ENCODE data around the gene LRRFIP1.

LRRFIP1 gene

DNA sequence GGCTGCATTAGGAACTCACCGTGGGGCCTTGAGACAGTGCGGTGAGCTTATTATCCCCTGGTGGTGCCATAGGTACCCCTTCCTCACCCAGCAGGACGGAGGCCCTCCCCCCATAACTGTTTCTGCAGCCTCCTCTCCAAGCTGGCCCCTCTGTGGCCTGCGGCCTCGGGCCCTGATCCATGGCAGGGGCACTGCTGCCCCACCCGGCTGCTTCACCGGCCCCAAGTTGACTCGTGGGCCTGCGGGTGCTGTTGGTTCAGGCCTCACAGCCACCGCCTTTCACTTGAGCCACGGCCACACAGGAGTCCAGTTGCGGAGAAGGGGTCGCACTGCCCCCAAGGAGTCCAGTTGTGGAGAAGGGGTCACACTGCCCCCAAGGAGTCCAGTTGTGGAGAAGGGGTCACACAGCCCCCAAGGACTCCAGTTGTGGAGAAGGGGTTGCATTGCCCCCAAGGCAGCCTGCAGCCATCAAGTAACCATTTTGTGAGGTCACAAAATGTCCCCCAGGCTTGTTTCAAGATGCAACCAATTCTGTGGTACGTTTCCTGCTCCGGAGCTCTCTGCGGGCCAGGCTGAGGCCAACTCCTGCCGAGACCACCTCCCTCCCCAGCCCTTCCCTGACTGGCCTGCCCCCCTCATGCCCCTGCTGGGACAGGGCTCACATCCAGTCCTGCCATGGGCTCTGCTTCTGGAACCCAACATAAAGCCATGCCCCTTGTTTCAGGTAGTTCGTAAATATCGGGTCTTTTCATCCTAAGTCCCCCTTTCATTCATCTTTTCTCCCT lies 4.6 kb downstream of the LRRFIP1 start:
- TF ChIP-seq, protein P1, sequence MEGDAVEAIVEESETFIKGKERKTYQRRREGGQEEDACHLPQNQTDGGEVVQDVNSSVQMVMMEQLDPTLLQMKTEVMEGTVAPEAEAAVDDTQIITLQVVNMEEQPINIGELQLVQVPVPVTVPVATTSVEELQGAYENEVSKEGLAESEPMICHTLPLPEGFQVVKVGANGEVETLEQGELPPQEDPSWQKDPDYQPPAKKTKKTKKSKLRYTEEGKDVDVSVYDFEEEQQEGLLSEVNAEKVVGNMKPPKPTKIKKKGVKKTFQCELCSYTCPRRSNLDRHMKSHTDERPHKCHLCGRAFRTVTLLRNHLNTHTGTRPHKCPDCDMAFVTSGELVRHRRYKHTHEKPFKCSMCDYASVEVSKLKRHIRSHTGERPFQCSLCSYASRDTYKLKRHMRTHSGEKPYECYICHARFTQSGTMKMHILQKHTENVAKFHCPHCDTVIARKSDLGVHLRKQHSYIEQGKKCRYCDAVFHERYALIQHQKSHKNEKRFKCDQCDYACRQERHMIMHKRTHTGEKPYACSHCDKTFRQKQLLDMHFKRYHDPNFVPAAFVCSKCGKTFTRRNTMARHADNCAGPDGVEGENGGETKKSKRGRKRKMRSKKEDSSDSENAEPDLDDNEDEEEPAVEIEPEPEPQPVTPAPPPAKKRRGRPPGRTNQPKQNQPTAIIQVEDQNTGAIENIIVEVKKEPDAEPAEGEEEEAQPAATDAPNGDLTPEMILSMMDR (IDR thresholded peaks at IDR 0.05; ENCODE audit: insufficient read depth, low read length) = no peak
- H3K27ac ChIP-seq (replicated peaks) = no peak overlapping the region
- DNase-seq (ENCODE audit: low read depth in 1 of 2, low spot score in 1 of 2) = no peak
- H3K4me3 ChIP-seq (replicated peaks; ENCODE audit: insufficient read depth, low read length) = no peak overlapping the region
- peaks cover 20% of the 10 kb centered on the region for H3K27me3 ChIP-seq (ENCODE audit: insufficient read depth, poor library complexity, severe bottlenecking)

- Histone ChIP-seq H3K27me3 (ENCODE audit: insufficient read depth, poor library complexity, severe bottlenecking) (peaks cover 16% of the 10 kb centered on the region), H3K4me3 (replicated peaks; ENCODE audit: insufficient read depth, low read length) (no peak overlapping the region), H3K27ac (replicated peaks) (no peak overlapping the region)
- no peak for DNase-seq (ENCODE audit: low read depth in 1 of 2, low spot score in 1 of 2)
- TF ChIP-seq SPI1 (IDR thresholded peaks at IDR 0.05; ENCODE audit: borderline replicate concordance, low read depth) (no peak), POLR2AphosphoS5 (IDR thresholded peaks at IDR 0.05; ENCODE audit: low read depth) (no peak), GABPA (IDR thresholded peaks at IDR 0.05; ENCODE audit: low read depth) (no peak), REST (IDR thresholded peaks at IDR 0.05; ENCODE audit: insufficient replicate concordance, low read depth) (no peak)
- TF ChIP-seq, protein P1 (IDR thresholded peaks at IDR 0.05; ENCODE audit: insufficient read depth, low read length) = no peak
Observed at GRCh38 chr2:237633061-237633561, 5.7 kb downstream of the LRRFIP1 start.

- TF ChIP-seq, protein P1 (IDR thresholded peaks at IDR 0.05; ENCODE audit: insufficient read depth, low read length) = no peak
- TF ChIP-seq POLR2AphosphoS5 (IDR thresholded peaks at IDR 0.05; ENCODE audit: low read depth) = no peak
- TF ChIP-seq REST (IDR thresholded peaks at IDR 0.05; ENCODE audit: insufficient replicate concordance, low read depth) = no peak
- TF ChIP-seq GABPA (IDR thresholded peaks at IDR 0.05; ENCODE audit: low read depth) = no peak
- TF ChIP-seq SPI1 (IDR thresholded peaks at IDR 0.05; ENCODE audit: borderline replicate concordance, low read depth) = no peak
- DNase-seq (ENCODE audit: low read depth in 1 of 2, low spot score in 1 of 2) = no peak
- Histone ChIP-seq H3K4me3 (replicated peaks; ENCODE audit: insufficient read depth, low read length) (no peak overlapping the region), H3K27ac (replicated peaks) (no peak overlapping the region), H3K27me3 (ENCODE audit: insufficient read depth, poor library complexity, severe bottlenecking) (peaks cover 3% of the 10 kb centered on the region)
Observed at GRCh38 chr2:237636578-237636977, 9.2 kb downstream of the LRRFIP1 start.
